ENCODE results near the gene PCDHB15. TPM values are rescaled to one million over a fixed set of nuclear protein-coding genes. Genes with fewer than 3 reads are reported as not detected.
"Not testable (repeated sequence)": the region's sequence is repeated elsewhere in the genome, so short reads cannot be mapped to it uniquely, and the experiment has no call there.

The PCDHB15 gene
- polyA plus RNA-seq (ENCODE audit: insufficient read length in 3 of 3): 10 to 100 TPM; 13.2 to 15.0 (median 14.9) TPM
- long read RNA-seq, donor 1, full-length matches to known transcripts: 6 of 6 reads
- long read RNA-seq, donor 1, partial matches to known transcripts: 0 of 6 reads
- long read RNA-seq, donor 1, other reads (novel, unspliced or antisense): 0 of 6 reads
- long read RNA-seq, donor 2, full-length matches to known transcripts: 6 of 6 reads
- long read RNA-seq, donor 2, partial matches to known transcripts: 0 of 6 reads
- long read RNA-seq, donor 2, other reads (novel, unspliced or antisense): 0 of 6 reads
- long read RNA-seq, donor 3, full-length matches to known transcripts: 14 of 14 reads
- long read RNA-seq, donor 3, partial matches to known transcripts: 0 of 14 reads
- long read RNA-seq, donor 3, other reads (novel, unspliced or antisense): 0 of 14 reads
- long read RNA-seq, donor 4, full-length matches to known transcripts: 5 of 5 reads
- long read RNA-seq, donor 4, partial matches to known transcripts: 0 of 5 reads
- long read RNA-seq, donor 4, other reads (novel, unspliced or antisense): 0 of 5 reads
- long read RNA-seq, donor 5: 0 reads
- long read RNA-seq, donor 6, full-length matches to known transcripts: 10 of 10 reads
- long read RNA-seq, donor 6, partial matches to known transcripts: 0 of 10 reads
- long read RNA-seq, donor 6, other reads (novel, unspliced or antisense): 0 of 10 reads
- long read RNA-seq, donor 7, full-length matches to known transcripts: 12 of 12 reads
- long read RNA-seq, donor 7, partial matches to known transcripts: 0 of 12 reads
- long read RNA-seq, donor 7, other reads (novel, unspliced or antisense): 0 of 12 reads
- long read RNA-seq, donor 8: 0 reads
- long read RNA-seq, donor 9, full-length matches to known transcripts: 7 of 7 reads
- long read RNA-seq, donor 9, partial matches to known transcripts: 0 of 7 reads
- long read RNA-seq, donor 9, other reads (novel, unspliced or antisense): 0 of 7 reads
- long read RNA-seq, donor 10, full-length matches to known transcripts: 12 of 12 reads
- long read RNA-seq, donor 10, partial matches to known transcripts: 0 of 12 reads
- long read RNA-seq, donor 10, other reads (novel, unspliced or antisense): 0 of 12 reads
- long read RNA-seq, donor 11, full-length matches to known transcripts: 7 of 7 reads
- long read RNA-seq, donor 11, partial matches to known transcripts: 0 of 7 reads
- long read RNA-seq, donor 11, other reads (novel, unspliced or antisense): 0 of 7 reads
- long read RNA-seq, donor 12, full-length matches to known transcripts: 5 of 5 reads
- long read RNA-seq, donor 12, partial matches to known transcripts: 0 of 5 reads
- long read RNA-seq, donor 12, other reads (novel, unspliced or antisense): 0 of 5 reads
- long read RNA-seq, donor 13: 0 reads
- long read RNA-seq, donor 14, full-length matches to known transcripts: 5 of 5 reads
- long read RNA-seq, donor 14, partial matches to known transcripts: 0 of 5 reads
- long read RNA-seq, donor 14, other reads (novel, unspliced or antisense): 0 of 5 reads
- long read RNA-seq, donor 15, full-length matches to known transcripts: 4 of 4 reads
- long read RNA-seq, donor 15, partial matches to known transcripts: 0 of 4 reads
- long read RNA-seq, donor 15, other reads (novel, unspliced or antisense): 0 of 4 reads
- long read RNA-seq, donor 16, full-length matches to known transcripts: 15 of 15 reads
- long read RNA-seq, donor 16, partial matches to known transcripts: 0 of 15 reads
- long read RNA-seq, donor 16, other reads (novel, unspliced or antisense): 0 of 15 reads

DNA sequence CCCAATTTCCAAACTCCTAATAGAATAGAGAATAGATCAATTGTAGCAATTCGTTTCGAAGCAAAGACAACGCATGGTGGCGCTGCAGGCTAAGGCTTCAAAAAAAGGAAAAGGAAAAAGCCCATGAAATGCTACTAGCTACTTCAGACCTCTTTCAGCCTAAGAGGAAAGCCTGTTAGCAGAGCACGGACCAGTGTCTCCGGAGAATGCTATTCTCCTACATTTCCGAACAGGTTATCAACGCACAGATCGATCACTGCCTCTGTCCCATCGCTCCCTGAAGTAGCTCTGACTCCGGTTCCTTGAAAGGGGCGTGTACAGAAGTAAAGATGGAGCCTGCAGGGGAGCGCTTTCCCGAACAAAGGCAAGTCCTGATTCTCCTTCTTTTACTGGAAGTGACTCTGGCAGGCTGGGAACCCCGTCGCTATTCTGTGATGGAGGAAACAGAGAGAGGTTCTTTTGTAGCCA is at the start of gene PCDHB15:
Gene PCDHB15, plus strand, starts transcription at position 146 of the 468 bp plus-strand sequence. Its CDS starts 184 bp downstream, at position 330.
- DNase-seq (ENCODE audit: extremely low read depth in 1 of 11, low read depth in 9 of 11, low spot score in 4 of 11): peak in 2 of 11 donors; percentile 20 to 27

DNA sequence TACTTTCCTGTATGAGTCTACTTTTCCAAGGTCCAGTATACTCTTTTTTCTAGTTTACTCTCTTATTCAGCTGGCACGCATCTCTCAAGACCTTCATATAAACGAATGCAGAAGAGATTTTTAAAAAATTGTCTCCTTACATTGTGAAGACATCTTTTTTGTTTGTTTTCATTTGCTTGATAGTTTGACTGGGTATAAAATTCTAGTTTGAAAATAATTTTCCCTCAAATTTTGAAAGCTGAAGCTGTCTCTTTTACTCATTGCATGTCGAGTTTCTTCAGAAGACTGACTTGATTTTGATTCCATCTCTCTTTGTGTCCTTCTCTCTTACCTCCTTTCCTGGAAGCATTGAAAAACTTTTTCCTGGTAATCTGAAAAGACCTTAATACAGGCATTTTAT is 48.8 kb upstream of the PCDHB15 start:
- DNase-seq (ENCODE audit: extremely low read depth in 1 of 11, low read depth in 9 of 11, low spot score in 4 of 11): no peak

DNA sequence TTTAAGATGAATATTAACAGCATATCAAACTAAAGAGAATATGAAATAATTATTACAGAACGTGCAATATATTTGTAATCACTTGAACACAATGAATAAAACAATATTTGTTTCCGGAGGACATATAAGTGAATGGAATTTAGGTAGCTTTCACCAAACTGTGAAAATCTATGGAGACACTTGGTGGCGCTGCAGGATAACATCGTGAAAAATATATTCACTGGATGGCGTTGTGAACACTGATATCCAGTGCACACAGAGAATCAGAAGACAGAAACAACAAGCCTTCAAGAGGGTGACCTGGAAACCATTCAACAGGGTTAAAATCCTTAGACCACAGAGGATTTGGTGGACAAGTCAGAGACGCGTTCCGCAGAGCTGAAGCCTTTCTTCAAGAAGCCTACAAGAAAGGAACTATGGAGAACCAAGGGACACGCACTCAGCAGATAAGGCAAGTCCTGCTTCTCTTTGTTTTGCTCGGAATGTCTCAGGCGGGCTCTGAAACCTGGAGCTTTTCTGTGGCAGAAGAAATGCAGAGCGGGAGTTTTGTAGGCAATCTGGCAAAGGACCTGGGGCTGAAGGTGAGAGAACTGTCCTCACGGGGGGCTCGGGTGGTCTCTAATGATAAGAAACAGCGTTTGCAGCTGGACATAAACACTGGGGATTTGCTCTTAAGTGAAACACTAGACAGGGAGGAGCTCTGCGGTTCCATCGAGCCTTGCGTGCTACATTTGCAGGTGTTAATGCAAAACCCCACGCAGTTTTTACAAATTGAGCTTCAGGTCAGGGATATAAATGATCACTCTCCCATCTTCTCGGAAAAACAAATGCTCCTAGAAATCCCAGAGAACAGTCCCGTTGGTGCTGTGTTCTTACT is 45.6 kb upstream of the PCDHB15 start, which contains the start of gene PCDHB11:
Gene PCDHB11, plus strand, starts transcription at position 269 of the 877 bp plus-strand sequence. Its CDS starts 148 bp downstream, at position 417.
- no peak for DNase-seq (ENCODE audit: extremely low read depth in 1 of 11, low read depth in 9 of 11, low spot score in 4 of 11)

DNA sequence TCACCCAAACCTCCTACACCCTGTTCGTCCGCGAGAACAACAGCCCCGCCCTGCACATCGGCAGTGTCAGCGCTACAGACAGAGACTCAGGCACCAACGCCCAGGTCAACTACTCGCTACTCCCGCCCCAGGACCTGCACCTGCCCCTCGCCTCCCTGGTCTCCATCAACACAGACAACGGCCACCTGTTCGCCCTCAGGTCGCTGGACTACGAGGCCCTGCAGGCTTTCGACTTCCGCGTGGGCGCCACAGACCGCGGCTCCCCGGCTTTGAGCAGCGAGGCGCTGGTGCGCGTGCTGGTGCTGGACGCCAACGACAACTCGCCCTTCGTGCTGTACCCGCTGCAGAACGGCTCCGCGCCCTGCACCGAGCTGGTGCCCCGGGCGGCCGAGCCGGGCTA is 44.1 kb upstream of the PCDHB15 start:
- DNase-seq (ENCODE audit: extremely low read depth in 1 of 11, low read depth in 9 of 11, low spot score in 4 of 11): not testable (repeated sequence)

DNA sequence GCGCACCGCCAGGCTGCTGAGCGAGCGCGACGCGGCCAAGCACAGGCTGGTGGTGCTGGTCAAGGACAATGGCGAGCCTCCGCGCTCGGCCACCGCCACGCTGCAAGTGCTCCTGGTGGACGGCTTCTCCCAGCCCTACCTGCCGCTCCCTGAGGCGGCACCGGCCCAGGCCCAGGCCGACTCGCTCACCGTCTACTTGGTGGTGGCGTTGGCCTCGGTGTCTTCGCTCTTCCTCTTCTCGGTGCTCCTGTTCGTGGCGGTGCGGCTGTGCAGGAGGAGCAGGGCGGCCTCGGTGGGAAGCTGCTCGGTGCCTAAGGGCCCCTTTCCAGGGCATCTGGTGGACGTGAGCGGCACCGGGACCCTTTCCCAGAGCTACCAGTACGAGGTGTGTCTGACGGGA is 43.5 kb upstream of the PCDHB15 start:
- not testable (repeated sequence) for DNase-seq (ENCODE audit: extremely low read depth in 1 of 11, low read depth in 9 of 11, low spot score in 4 of 11)

DNA sequence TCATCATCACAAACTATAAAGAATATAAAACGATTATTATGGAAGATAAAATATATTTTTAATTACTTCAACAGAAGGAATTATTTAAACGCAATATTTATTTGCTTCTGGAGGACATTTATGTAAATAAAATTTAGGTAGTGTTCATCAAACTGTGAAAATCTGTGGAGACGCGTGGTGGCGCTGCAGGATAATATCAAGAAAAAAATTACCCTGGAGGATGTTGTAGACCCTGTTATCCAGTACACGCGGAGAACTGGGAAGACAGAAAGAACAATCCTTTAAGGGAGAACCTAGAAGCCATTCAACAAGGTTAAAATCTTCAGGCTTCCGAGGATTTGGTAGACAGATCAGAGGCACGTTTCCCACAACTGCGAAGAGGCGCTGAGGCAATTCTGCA is 36.7 kb upstream of the PCDHB15 start, which contains the start of gene PCDHB12:
Gene PCDHB12, plus strand, starts transcription at position 242 of the 400 bp plus-strand sequence. CDS start 189 bp downstream, outside the sequence.
- DNase-seq (ENCODE audit: extremely low read depth in 1 of 11, low read depth in 9 of 11, low spot score in 4 of 11): peak in 1 of 11 donors; percentile 18

DNA sequence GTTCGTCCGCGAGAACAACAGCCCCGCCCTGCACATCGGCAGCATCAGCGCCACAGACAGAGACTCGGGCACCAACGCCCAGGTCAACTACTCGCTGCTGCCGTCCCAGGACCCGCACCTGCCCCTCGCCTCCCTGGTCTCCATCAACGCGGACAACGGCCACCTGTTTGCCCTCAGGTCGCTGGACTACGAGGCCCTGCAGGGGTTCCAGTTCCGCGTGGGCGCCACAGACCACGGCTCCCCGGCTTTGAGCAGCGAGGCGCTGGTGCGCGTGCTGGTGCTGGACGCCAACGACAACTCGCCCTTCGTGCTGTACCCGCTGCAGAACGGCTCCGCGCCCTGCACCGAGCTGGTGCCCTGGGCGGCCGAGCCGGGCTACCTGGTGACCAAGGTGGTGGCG is 34.9 kb upstream of the PCDHB15 start:
- DNase-seq (ENCODE audit: extremely low read depth in 1 of 11, low read depth in 9 of 11, low spot score in 4 of 11): not testable (repeated sequence)

DNA sequence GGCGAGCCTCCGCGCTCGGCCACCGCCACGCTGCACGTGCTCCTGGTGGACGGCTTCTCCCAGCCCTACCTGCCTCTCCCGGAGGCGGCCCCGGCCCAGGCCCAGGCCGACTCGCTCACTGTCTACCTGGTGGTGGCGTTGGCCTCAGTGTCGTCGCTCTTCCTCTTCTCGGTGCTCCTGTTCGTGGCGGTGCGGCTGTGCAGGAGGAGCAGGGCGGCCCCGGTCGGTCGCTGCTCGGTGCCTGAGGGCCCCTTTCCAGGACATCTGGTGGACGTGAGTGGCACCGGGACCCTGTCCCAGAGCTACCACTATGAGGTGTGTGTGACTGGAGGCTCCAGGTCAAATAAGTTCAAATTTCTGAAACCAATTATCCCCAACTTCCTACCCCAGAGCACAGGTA is 34.3 kb upstream of the PCDHB15 start:
- DNase-seq (ENCODE audit: extremely low read depth in 1 of 11, low read depth in 9 of 11, low spot score in 4 of 11): not testable (repeated sequence)

DNA sequence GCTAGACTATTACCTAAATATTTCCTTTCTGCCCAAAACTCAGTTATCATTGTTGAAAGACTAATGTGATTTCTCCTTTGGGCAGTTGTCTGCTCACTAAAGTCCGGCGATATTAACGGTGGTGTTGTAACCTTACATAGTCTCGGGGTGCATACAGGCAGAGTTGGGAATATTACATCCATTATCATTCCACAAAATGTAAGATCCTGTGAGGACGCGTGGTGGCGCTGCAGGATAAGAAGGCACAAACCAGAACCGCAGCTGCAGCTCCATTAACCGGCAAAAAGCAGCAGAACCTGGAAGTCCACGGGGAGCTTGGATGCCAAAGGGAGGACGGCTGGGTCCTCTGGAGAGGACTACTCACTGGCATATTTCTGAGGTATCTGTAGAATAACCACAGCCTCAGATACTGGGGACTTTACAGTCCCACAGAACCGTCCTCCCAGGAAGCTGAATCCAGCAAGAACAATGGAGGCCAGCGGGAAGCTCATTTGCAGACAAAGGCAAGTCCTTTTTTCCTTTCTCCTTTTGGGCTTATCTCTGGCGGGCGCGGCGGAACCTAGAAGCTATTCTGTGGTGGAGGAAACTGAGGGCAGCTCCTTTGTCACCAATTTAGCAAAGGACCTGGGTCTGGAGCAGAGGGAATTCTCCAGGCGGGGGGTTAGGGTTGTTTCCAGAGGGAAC is 31.4 kb upstream of the PCDHB15 start, which contains the start of gene PCDHB13:
Gene PCDHB13, plus strand, starts transcription at position 264 of the 684 bp plus-strand sequence. Its CDS starts 205 bp downstream, at position 469.
- not testable (repeated sequence) for DNase-seq (ENCODE audit: extremely low read depth in 1 of 11, low read depth in 9 of 11, low spot score in 4 of 11)

DNA sequence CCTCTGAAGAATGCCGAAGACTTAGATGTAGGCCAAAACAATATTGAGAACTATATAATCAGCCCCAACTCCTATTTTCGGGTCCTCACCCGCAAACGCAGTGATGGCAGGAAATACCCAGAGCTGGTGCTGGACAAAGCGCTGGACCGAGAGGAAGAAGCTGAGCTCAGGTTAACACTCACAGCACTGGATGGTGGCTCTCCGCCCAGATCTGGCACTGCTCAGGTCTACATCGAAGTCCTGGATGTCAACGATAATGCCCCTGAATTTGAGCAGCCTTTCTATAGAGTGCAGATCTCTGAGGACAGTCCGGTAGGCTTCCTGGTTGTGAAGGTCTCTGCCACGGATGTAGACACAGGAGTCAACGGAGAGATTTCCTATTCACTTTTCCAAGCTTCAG is 30.6 kb upstream of the PCDHB15 start:
- DNase-seq (ENCODE audit: extremely low read depth in 1 of 11, low read depth in 9 of 11, low spot score in 4 of 11): not testable (repeated sequence)

DNA sequence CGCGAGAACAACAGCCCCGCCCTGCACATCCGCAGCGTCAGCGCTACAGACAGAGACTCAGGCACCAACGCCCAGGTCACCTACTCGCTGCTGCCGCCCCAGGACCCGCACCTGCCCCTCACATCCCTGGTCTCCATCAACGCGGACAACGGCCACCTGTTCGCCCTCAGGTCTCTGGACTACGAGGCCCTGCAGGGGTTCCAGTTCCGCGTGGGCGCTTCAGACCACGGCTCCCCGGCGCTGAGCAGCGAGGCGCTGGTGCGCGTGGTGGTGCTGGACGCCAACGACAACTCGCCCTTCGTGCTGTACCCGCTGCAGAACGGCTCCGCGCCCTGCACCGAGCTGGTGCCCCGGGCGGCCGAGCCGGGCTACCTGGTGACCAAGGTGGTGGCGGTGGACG is 29.7 kb upstream of the PCDHB15 start:
- not testable (repeated sequence) for DNase-seq (ENCODE audit: extremely low read depth in 1 of 11, low read depth in 9 of 11, low spot score in 4 of 11)

DNA sequence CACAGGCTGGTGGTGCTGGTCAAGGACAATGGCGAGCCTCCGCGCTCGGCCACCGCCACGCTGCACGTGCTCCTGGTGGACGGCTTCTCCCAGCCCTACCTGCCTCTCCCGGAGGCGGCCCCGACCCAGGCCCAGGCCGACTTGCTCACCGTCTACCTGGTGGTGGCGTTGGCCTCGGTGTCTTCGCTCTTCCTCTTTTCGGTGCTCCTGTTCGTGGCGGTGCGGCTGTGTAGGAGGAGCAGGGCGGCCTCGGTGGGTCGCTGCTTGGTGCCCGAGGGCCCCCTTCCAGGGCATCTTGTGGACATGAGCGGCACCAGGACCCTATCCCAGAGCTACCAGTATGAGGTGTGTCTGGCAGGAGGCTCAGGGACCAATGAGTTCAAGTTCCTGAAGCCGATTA is 29.2 kb upstream of the PCDHB15 start:
- not testable (repeated sequence) for DNase-seq (ENCODE audit: extremely low read depth in 1 of 11, low read depth in 9 of 11, low spot score in 4 of 11)

DNA sequence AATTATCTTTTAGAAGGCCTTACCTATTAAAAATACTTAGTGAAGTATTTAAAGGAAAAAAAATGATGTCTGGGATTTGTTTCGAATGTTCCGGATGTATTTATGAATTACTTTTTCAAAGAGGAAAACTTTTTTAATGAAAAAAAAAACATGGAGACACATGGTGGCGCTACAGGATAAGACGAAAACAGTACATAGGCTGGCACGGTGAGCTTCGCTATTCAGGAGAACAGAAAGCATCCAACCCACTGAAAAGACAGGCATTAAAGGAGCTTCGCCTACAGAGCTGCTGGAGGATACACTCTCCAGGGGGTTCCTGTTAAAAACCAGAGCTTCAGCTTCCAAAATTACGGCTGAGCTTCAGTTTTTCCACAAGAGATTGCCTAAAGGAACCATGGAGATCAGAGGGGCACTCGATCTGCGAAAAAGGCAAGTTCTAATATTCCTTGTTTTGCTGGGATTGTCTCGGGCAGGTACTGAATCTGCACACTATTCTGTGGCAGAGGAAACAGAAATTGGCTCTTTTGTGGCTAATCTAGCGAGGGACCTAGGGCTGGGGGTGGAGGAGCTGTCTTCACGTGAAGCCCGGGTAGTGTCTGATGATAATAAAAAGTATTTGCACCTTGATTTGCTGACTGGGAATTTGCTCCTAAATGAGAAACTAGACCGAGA is 21.9 kb upstream of the PCDHB15 start, which contains the start of gene PCDHB14:
Gene PCDHB14, plus strand, starts transcription at position 232 of the 672 bp plus-strand sequence. Its CDS starts 163 bp downstream, at position 395.
- peak in 1 of 11 donors; percentile 12 for DNase-seq (ENCODE audit: extremely low read depth in 1 of 11, low read depth in 9 of 11, low spot score in 4 of 11)

DNA sequence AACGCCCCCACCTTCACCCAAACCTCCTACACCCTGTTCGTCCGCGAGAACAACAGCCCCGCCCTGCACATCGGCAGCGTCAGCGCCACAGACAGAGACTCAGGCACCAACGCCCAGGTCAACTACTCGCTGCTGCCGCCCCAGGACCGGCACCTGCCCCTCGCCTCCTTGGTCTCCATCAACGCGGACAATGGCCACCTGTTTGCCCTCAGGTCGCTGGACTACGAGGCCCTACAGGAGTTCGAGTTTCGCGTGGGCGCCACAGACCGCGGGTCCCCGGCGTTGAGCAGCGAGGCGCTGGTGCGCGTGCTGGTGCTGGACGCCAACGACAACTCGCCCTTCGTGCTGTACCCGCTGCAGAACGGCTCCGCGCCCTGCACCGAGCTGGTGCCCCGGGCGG is 20.4 kb upstream of the PCDHB15 start:
- not testable (repeated sequence) for DNase-seq (ENCODE audit: extremely low read depth in 1 of 11, low read depth in 9 of 11, low spot score in 4 of 11)

DNA sequence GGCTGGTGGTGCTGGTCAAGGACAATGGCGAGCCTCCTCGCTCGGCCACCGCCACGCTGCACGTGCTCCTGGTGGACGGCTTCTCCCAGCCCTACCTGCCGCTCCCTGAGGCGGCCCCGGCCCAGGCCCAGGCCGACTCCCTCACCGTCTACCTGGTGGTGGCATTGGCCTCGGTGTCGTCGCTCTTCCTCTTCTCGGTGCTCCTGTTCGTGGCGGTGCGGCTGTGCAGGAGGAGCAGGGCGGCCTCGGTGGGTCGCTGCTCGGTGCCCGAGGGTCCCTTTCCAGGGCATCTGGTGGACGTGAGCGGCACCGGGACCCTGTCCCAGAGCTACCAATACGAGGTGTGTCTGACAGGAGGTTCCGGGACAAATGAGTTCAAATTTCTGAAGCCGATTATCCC is 19.8 kb upstream of the PCDHB15 start:
- DNase-seq (ENCODE audit: extremely low read depth in 1 of 11, low read depth in 9 of 11, low spot score in 4 of 11): not testable (repeated sequence)
